IMR-90 (cell line): Measurements from ENCODE around the gene MYH11. TPM values are rescaled to one million over a fixed set of nuclear protein-coding genes. Genes with fewer than 3 reads are reported as not detected.
A peak's percentile ranks its signal among the peaks of the same experiment; 100 is the strongest.

Experiments used
- ATAC-seq: fragments of 200-7000 bp; cut with Tn5 transposase; 2 replicates; pipeline ENCODE4 v1.9.1; 2020; ENCODE audit warnings: low read depth, mild to moderate bottlenecking, moderate library complexity
- BruUV-seq: library from RNA; stranded (reverse); fragments of 400-500 nt; replicated peaks from 2 replicates; lab custom pipeline; 2021; lab: Mats Ljungman, UMichigan
- CTCF ChIA-PET: fragments of 300-600 bp; formaldehyde crosslinking; extraction: SDS; loops from one replicate; lab custom pipeline; 2021; ENCODE audit warnings: antibody characterized with exemption; lab: Yijun Ruan, JAX
- POLR2A ChIA-PET: fragments of 300-600 bp; sonication (Branson Sonifier 250); formaldehyde crosslinking; loops from one replicate; lab custom pipeline; 2022; ENCODE audit warnings: antibody characterized with exemption; ENCODE audit not compliant: unreplicated experiment; lab: Charles Lee
- DNase-seq: peaks from one replicate; pipeline ENCODE4 v3.0.0; 2013
- H2AFZ ChIP-seq: replicated peaks from 2 replicates; pipeline ENCODE3; 2013; ENCODE audit warnings: low read length, mild to moderate bottlenecking; ENCODE audit not compliant: poor library complexity
- H2AK5ac ChIP-seq: 2 replicates; pipeline ENCODE4 v1.6.1; 2013; ENCODE audit warnings: low read depth, low read length, inconsistent platforms
- H2AK9ac ChIP-seq: replicated peaks from 2 replicates; pipeline ENCODE3; 2013; ENCODE audit warnings: mild to moderate bottlenecking, low read depth, low read length, moderate library complexity; ENCODE audit not compliant: poor library complexity
- H2BK120ac ChIP-seq: 2 replicates; pipeline ENCODE4 v1.6.1; 2013; ENCODE audit warnings: low read depth, low read length, inconsistent platforms
- H2BK15ac ChIP-seq: 3 replicates; pipeline ENCODE4 v1.6.1; 2013; ENCODE audit warnings: low read depth, low read length, inconsistent platforms
- H2BK20ac ChIP-seq: 2 replicates; pipeline ENCODE4 v1.6.1; 2013; ENCODE audit warnings: low read depth, mild to moderate bottlenecking, inconsistent platforms, low read length, moderate library complexity
- H2BK5ac ChIP-seq: 2 replicates; pipeline ENCODE4 v1.6.1; 2013; ENCODE audit warnings: mild to moderate bottlenecking, low read depth, low read length, inconsistent platforms; ENCODE audit not compliant: poor library complexity, severe bottlenecking
- H3K14ac ChIP-seq: replicated peaks from 2 replicates; pipeline ENCODE4 v1.6.1; 2013; ENCODE audit warnings: low read depth, low read length, inconsistent platforms
- H3K18ac ChIP-seq: 2 replicates; pipeline ENCODE4 v1.6.1; 2013; ENCODE audit warnings: low read depth, low read length, control low read depth
- H3K23ac ChIP-seq: 2 replicates; pipeline ENCODE4 v1.6.1; 2013; ENCODE audit warnings: low read depth, low read length, inconsistent platforms
- H3K27ac ChIP-seq: 2 replicates; pipeline ENCODE4 v1.5.1; 2013; ENCODE audit warnings: mild to moderate bottlenecking, control low read depth, low read length; ENCODE audit not compliant: insufficient read depth
- H3K27me3 ChIP-seq: 2 replicates; pipeline ENCODE4 v1.6.1; 2013; ENCODE audit warnings: low read length; ENCODE audit not compliant: control insufficient read depth, insufficient read depth
- H3K36me3 ChIP-seq: 2 replicates; pipeline ENCODE4 v1.6.1; 2013; ENCODE audit warnings: low read length, mixed read lengths; ENCODE audit not compliant: control insufficient read depth, insufficient read depth
- H3K4ac ChIP-seq: 2 replicates; pipeline ENCODE4 v1.6.1; 2013; ENCODE audit warnings: low read depth, low read length, inconsistent platforms
- H3K4me1 ChIP-seq: 2 replicates; pipeline ENCODE4 v1.6.1; 2013; ENCODE audit warnings: low read length, mixed read lengths; ENCODE audit not compliant: control insufficient read depth, insufficient read depth
- H3K4me2 ChIP-seq: 2 replicates; pipeline ENCODE4 v1.6.1; 2013; ENCODE audit warnings: low read depth, mild to moderate bottlenecking, control low read depth, low read length, moderate library complexity
- H3K4me3 ChIP-seq: 2 replicates; pipeline ENCODE4 v1.5.1; 2013; ENCODE audit warnings: low read depth, mild to moderate bottlenecking, control low read depth, low read length, moderate library complexity; ENCODE audit not compliant: insufficient read depth
- H3K56ac ChIP-seq: 2 replicates; pipeline ENCODE4 v1.6.1; 2013; ENCODE audit warnings: low read length, inconsistent platforms; ENCODE audit not compliant: insufficient read depth; ENCODE audit errors: extremely low read depth
- H3K79me1 ChIP-seq, 2 experiments: 2 replicates each; pipeline ENCODE4 v1.6.1; 2013; ENCODE audit warnings: low read length in 2 of 2, inconsistent platforms in 1 of 2, low read depth in 1 of 2
- H3K9ac ChIP-seq: 2 replicates; pipeline ENCODE4 v1.6.1; 2013; ENCODE audit warnings: low read depth, low read length, control low read depth
- H3K9me1 ChIP-seq: 2 replicates; pipeline ENCODE4 v1.6.1; 2013; ENCODE audit warnings: low read length, inconsistent platforms; ENCODE audit not compliant: insufficient read depth
- H3K9me3 ChIP-seq: 2 replicates; pipeline ENCODE4 v1.6.1; 2013; ENCODE audit warnings: low read length; ENCODE audit not compliant: control insufficient read depth, insufficient read depth
- H4K20me1 ChIP-seq: 2 replicates; pipeline ENCODE4 v1.6.1; 2013; ENCODE audit warnings: low read length, inconsistent platforms; ENCODE audit not compliant: insufficient read depth
- H4K5ac ChIP-seq: 2 replicates; pipeline ENCODE4 v1.6.1; 2013; ENCODE audit warnings: mild to moderate bottlenecking, low read depth, low read length, control low read depth
- H4K8ac ChIP-seq, 2 experiments: 2 replicates each; pipeline ENCODE4 v1.6.1; 2013; ENCODE audit warnings: low read depth in 2 of 2, low read length in 2 of 2, control low read depth in 1 of 2, inconsistent platforms in 1 of 2
- H4K91ac ChIP-seq: 2 replicates; pipeline ENCODE4 v1.6.1; 2013; ENCODE audit warnings: low read depth, low read length, inconsistent platforms; ENCODE audit not compliant: insufficient read depth
- CEBPB ChIP-seq: IDR thresholded peaks from 2 replicates; pipeline ENCODE4 v1.6.1; 2012; ENCODE audit warnings: low read depth, low read length, improper control_type of control experiment
- MAZ ChIP-seq: IDR thresholded peaks from 2 replicates; pipeline ENCODE4 v1.6.1; 2012; ENCODE audit warnings: low read depth, mild to moderate bottlenecking, low read length, improper control_type of control experiment, moderate library complexity, borderline replicate concordance
- NFE2L2 ChIP-seq: fragments of 150-350 bp; IDR thresholded peaks from 2 replicates; pipeline ENCODE4 v1.6.1; 2016; ENCODE audit warnings: low read depth, mild to moderate bottlenecking, low read length
- RAD21 ChIP-seq: IDR thresholded peaks from 2 replicates; pipeline ENCODE4 v1.6.1; 2012; ENCODE audit warnings: low read length, improper control_type of control experiment
- RFX5 ChIP-seq: IDR thresholded peaks from 2 replicates; pipeline ENCODE4 v1.8.0; 2012; ENCODE audit warnings: low read depth, mild to moderate bottlenecking, low read length, moderate library complexity
- USF2 ChIP-seq: fragments of 150-350 bp; IDR thresholded peaks from 2 replicates; pipeline ENCODE4 v1.6.1; 2017; ENCODE audit warnings: mild to moderate bottlenecking, antibody characterized with exemption, low read length, low read depth
- WGBS, 2 experiments: methylation state at CpG; one replicate each; pipeline versions ENCODE4 v1.1.5 to v1.1.7; 2013; ENCODE audit warnings: missing lambda C conversion rate in 2 of 2; ENCODE audit not compliant: insufficient read length in 1 of 2; ENCODE audit errors: extremely low coverage in 2 of 2; 5-methylcytosine and 5-hydroxymethylcytosine counted together
- dilution Hi-C: fragments of 300-500 bp; cut with HindIII; formaldehyde crosslinking; loops from one replicate; pipeline ENCODE4 v1.14.3; 2018; ENCODE audit warnings: low sequenced_read_pairs; ENCODE audit not compliant: unreplicated experiment
- in situ Hi-C: fragments of 300-500 bp; cut with MboI; formaldehyde crosslinking; loops from 3 replicates; pipeline ENCODE4 v1.14.3; 2019; ENCODE audit warnings: low sequenced_read_pairs, inconsistent platforms, mixed read lengths
- intact Hi-C: fragments of 100-400 bp; cut with micrococcal nuclease; formaldehyde crosslinking; loops from 2 replicates; pipeline ENCODE4 v1.10.0; 2022
- polyA plus RNA-seq, 3 experiments: library from polyadenylated mRNA; depleted of rRNA; stranded (reverse); fragments of >200 nt; gene quantifications; 2 replicates each; pipeline ENCODE4 v1.2.3, GENCODE V29; 2012; ENCODE audit warnings: low replicate concordance in 1 of 3
- total RNA-seq: library from RNA; depleted of rRNA; stranded (reverse); fragments of >200 nt; gene quantifications from 2 replicates; pipeline ENCODE4 v1.2.3, GENCODE V29; 2012

Gene MYH11
- total and polyA plus RNA-seq, 2 of the 4 experiments (the other 2 are of a cell fraction) = under 0.01 to 0.12 TPM

- 69 to 100% methylated on average over 2 to 4 of the region's 4 CpGs for WGBS, 2 experiments
- dilution Hi-C loops = no loop called here
- CTCF ChIA-PET = no interaction called here
- Histone ChIP-seq H2BK15ac (no peak overlapping the region), H3K36me3 (no peaks in the 10 kb centered on the region), H3K18ac (no peak overlapping the region), H4K20me1 (no peaks in the 10 kb centered on the region), H3K9ac (no peak overlapping the region), H3K27me3 (peaks cover 3% of the 10 kb centered on the region), H2BK20ac (no peak overlapping the region), H3K9me1 (no peaks in the 10 kb centered on the region), H2BK5ac (peak overlapping the region; percentile 35), H3K4me1 (no peaks in the 10 kb centered on the region), H4K8ac (no peak overlapping the region), H4K5ac (no peak overlapping the region), H3K9me3 (peaks cover 2% of the 10 kb centered on the region; the same call in 1 of the 2 replicates), H3K4ac (no peak overlapping the region), H3K79me1 (no peaks in the 10 kb centered on the region), H3K4me2 (no peak overlapping the region), H2AK5ac (no peak overlapping the region), H3K14ac (no peak overlapping the region), H3K23ac (no peak overlapping the region), H3K56ac (no peak overlapping the region), H2AFZ (no peak overlapping the region), H4K91ac (no peak overlapping the region), H3K27ac (no peak overlapping the region), H3K4me3 (no peak overlapping the region), H2BK120ac (no peak overlapping the region), H2AK9ac (no peak overlapping the region)
- no peak for DNase-seq
- POLR2A ChIA-PET = no interaction called here
- no peak for TF ChIP-seq RFX5
- no peak for TF ChIP-seq CEBPB
- no peak for TF ChIP-seq RAD21
- TF ChIP-seq USF2 = no peak
- no peak for TF ChIP-seq NFE2L2
- TF ChIP-seq MAZ = no peak
- in situ Hi-C loops = no loop called here
- no peak for ATAC-seq
- BruUV-seq = no TSS peak
- intact Hi-C loops = no loop called here
Measured at GRCh38 chr16:15799851-15800495, 56.9 kb downstream of the MYH11 start.
